ENCODE results near the gene POLRMT. TPM values are rescaled to one million over a fixed set of nuclear protein-coding genes. Genes with fewer than 3 reads are reported as not detected.

Gene POLRMT
- total RNA-seq, 2 experiments from 2014 or later, result 42.1 to 52.3 TPM

GRCh38 chr19:658916-659839 is 25.8 kb upstream of the POLRMT start:
- Mint-ChIP-seq H3K4me1 (peaks cover 43% of the 10 kb centered on the region), H3K27ac (peak overlapping the region; percentile 72)
- CTCF ChIA-PET, result interaction anchor here (0.8 to 1.2 kb wide), 2 partner anchors 69 to 149 kb away, joined by 3 to 4 read pairs; no protein-coding TSS in a partner anchor

GRCh38 chr19:658059-658839 is 24.9 kb upstream of the POLRMT start:
- peaks cover 35% of the 10 kb centered on the region for H3K4me1 Mint-ChIP-seq
- H3K4me3 Mint-ChIP-seq, result no peak overlapping the region
- H3K27me3 Mint-ChIP-seq, result no peaks in the 10 kb centered on the region
- H3K9me3 Mint-ChIP-seq, result no peaks in the 10 kb centered on the region
- H3K27ac Mint-ChIP-seq, result peak overlapping the region; percentile 5
- POLR2A ChIA-PET, result no interaction called here
- CTCF ChIA-PET, result interaction anchor here (0.6 to 1.2 kb wide), 2 partner anchors 32 to 148 kb away, joined by 3 to 4 read pairs; no protein-coding TSS in a partner anchor
- peaks cover 29% of the 10 kb centered on the region for H3K36me3 Mint-ChIP-seq (ENCODE audit: low read depth)
- no peak for DNase-seq

More at GRCh38 chr19:658916-659839, 25.8 kb upstream of the POLRMT start:
- H3K9me3 Mint-ChIP-seq, result no peaks in the 10 kb centered on the region
- H3K27me3 Mint-ChIP-seq, result no peaks in the 10 kb centered on the region
- DNase-seq, result no peak
- peaks cover 24% of the 10 kb centered on the region for H3K36me3 Mint-ChIP-seq (ENCODE audit: low read depth)
- POLR2A ChIA-PET, result no interaction called here
- peak overlapping the region; percentile 99 for H3K4me3 Mint-ChIP-seq

GRCh38 chr19:657611-658010 is 24.3 kb upstream of the POLRMT start:
- Mint-ChIP-seq H3K27me3 (no peaks in the 10 kb centered on the region), H3K9me3 (no peaks in the 10 kb centered on the region), H3K4me3 (no peak overlapping the region), H3K4me1 (peaks cover 34% of the 10 kb centered on the region), H3K27ac (no peak overlapping the region), H3K36me3 (ENCODE audit: low read depth) (peaks cover 29% of the 10 kb centered on the region)
- POLR2A ChIA-PET, result no interaction called here
- DNase-seq, result no peak
- CTCF ChIA-PET, result no interaction called here

GRCh38 chr19:656751-657559 is 23.6 kb upstream of the POLRMT start:
- Mint-ChIP-seq H3K27ac (peak overlapping the region; percentile 13), H3K36me3 (ENCODE audit: low read depth) (peaks cover 29% of the 10 kb centered on the region), H3K27me3 (no peaks in the 10 kb centered on the region), H3K9me3 (no peaks in the 10 kb centered on the region), H3K4me3 (no peak overlapping the region), H3K4me1 (peaks cover 34% of the 10 kb centered on the region)
- POLR2A ChIA-PET, result no interaction called here
- DNase-seq, result no peak
- CTCF ChIA-PET, result no interaction called here

GRCh38 chr19:655691-656090 is 22.4 kb upstream of the POLRMT start:
- CTCF ChIA-PET, result no interaction called here
- no peaks in the 10 kb centered on the region for H3K9me3 Mint-ChIP-seq
- POLR2A ChIA-PET, result no interaction called here
- DNase-seq, result no peak
- H3K27me3 Mint-ChIP-seq, result no peaks in the 10 kb centered on the region
- peaks cover 20% of the 10 kb centered on the region for H3K36me3 Mint-ChIP-seq (ENCODE audit: low read depth)
- H3K27ac Mint-ChIP-seq, result no peak overlapping the region
- peaks cover 33% of the 10 kb centered on the region for H3K4me1 Mint-ChIP-seq
- no peak overlapping the region for H3K4me3 Mint-ChIP-seq

GRCh38 chr19:653425-653824 is 20.1 kb upstream of the POLRMT start:
- H3K4me1 Mint-ChIP-seq, result peaks cover 14% of the 10 kb centered on the region
- ChIA-PET CTCF (no interaction called here), POLR2A (no interaction called here)
- H3K27me3 Mint-ChIP-seq, result no peaks in the 10 kb centered on the region
- peaks cover 17% of the 10 kb centered on the region for H3K36me3 Mint-ChIP-seq (ENCODE audit: low read depth)
- no peaks in the 10 kb centered on the region for H3K9me3 Mint-ChIP-seq
- no peak overlapping the region for H3K4me3 Mint-ChIP-seq
- no peak overlapping the region for H3K27ac Mint-ChIP-seq
- DNase-seq, result no peak

GRCh38 chr19:652467-653389 is 19.4 kb upstream of the POLRMT start:
- peaks cover 17% of the 10 kb centered on the region for H3K36me3 Mint-ChIP-seq (ENCODE audit: low read depth)
- POLR2A ChIA-PET, result no interaction called here
- H3K27ac Mint-ChIP-seq, result no peak overlapping the region
- no peaks in the 10 kb centered on the region for H3K27me3 Mint-ChIP-seq
- H3K9me3 Mint-ChIP-seq, result no peaks in the 10 kb centered on the region
- no peak for DNase-seq
- H3K4me3 Mint-ChIP-seq, result no peak overlapping the region
- CTCF ChIA-PET, result no interaction called here
- H3K4me1 Mint-ChIP-seq, result peaks cover 14% of the 10 kb centered on the region

GRCh38 chr19:651991-652390 is 18.7 kb upstream of the POLRMT start:
- POLR2A ChIA-PET, result no interaction called here
- Mint-ChIP-seq H3K9me3 (no peaks in the 10 kb centered on the region), H3K27me3 (no peaks in the 10 kb centered on the region), H3K27ac (no peak overlapping the region), H3K36me3 (ENCODE audit: low read depth) (peaks cover 17% of the 10 kb centered on the region), H3K4me1 (peaks cover 13% of the 10 kb centered on the region), H3K4me3 (no peak overlapping the region)
- no peak for DNase-seq
- CTCF ChIA-PET, result no interaction called here

GRCh38 chr19:651114-651818 is 17.9 kb upstream of the POLRMT start:
- H3K36me3 Mint-ChIP-seq (ENCODE audit: low read depth), result peaks cover 17% of the 10 kb centered on the region
- H3K27ac Mint-ChIP-seq, result no peak overlapping the region
- H3K4me1 Mint-ChIP-seq, result peaks cover 13% of the 10 kb centered on the region
- no peak for DNase-seq
- no peak overlapping the region for H3K4me3 Mint-ChIP-seq
- H3K9me3 Mint-ChIP-seq, result no peaks in the 10 kb centered on the region
- CTCF ChIA-PET, result interaction anchor here (1.5 kb wide), 1 partner anchor 66 kb away, joined by 3 read pairs; no protein-coding TSS in a partner anchor
- POLR2A ChIA-PET, result no interaction called here
- no peaks in the 10 kb centered on the region for H3K27me3 Mint-ChIP-seq

GRCh38 chr19:650121-650520 is 16.8 kb upstream of the POLRMT start:
- ChIA-PET CTCF (interaction anchor here (1.5 kb wide), 1 partner anchor 65 kb away, joined by 3 read pairs; no protein-coding TSS in a partner anchor), POLR2A (no interaction called here)
- Mint-ChIP-seq H3K27me3 (no peaks in the 10 kb centered on the region), H3K4me1 (peaks cover 4% of the 10 kb centered on the region), H3K9me3 (no peaks in the 10 kb centered on the region), H3K36me3 (ENCODE audit: low read depth) (peaks cover 16% of the 10 kb centered on the region), H3K27ac (no peak overlapping the region), H3K4me3 (no peak overlapping the region)
- no peak for DNase-seq

- Mint-ChIP-seq H3K9me3 (no peaks in the 10 kb centered on the region), H3K4me3 (no peak overlapping the region), H3K27me3 (no peaks in the 10 kb centered on the region), H3K4me1 (no peaks in the 10 kb centered on the region), H3K27ac (no peak overlapping the region), H3K36me3 (ENCODE audit: low read depth) (peaks cover 11% of the 10 kb centered on the region)
- ChIA-PET POLR2A (no interaction called here), CTCF (interaction anchor here (0.6 kb wide), 1 partner anchor 617 kb away, joined by 3 read pairs; no protein-coding TSS in a partner anchor)
- DNase-seq, result no peak
These were observed 15.8 kb upstream of the POLRMT start for GRCh38 chr19:648904-649801.
